Measurements from ENCODE around the gene USP24. TPM values are rescaled to one million over a fixed set of nuclear protein-coding genes. Genes with fewer than 3 reads are reported as not detected.
"Not testable (repeated sequence)": the region's sequence is repeated elsewhere in the genome, so short reads cannot be mapped to it uniquely, and the experiment has no call there.

USP24 gene
- total RNA-seq, 1 experiment from 2014 or later = 35.3 TPM

DNA sequence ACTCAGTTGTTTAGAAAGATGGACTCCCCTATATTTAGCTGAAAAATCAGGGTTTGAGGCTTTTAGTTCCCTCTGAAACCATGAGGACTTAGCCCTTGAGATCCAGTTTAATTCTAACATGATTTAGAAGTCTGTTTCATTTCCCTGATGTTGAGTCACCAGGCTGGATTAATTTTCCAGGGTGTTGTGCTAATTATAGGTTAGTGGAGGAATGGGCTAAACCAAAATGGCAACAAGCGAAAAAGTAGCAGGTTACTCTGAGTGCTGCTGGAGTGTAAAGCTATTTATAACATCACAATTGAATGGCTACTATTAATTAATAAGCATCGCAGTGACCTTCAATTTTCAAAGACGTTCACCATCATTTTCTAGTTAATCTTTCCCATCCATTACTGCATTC, 15.5 kb upstream of the USP24 start:
- H3K79me1 ChIP-seq (ENCODE audit: insufficient read depth, low read depth, low read length, poor library complexity, severe bottlenecking) = no peaks in the 10 kb centered on the region
- H3K27ac ChIP-seq (ENCODE audit: insufficient read length, low read depth, low read length) = no peak overlapping the region
- H3K27me3 ChIP-seq (ENCODE audit: insufficient read depth, low read length) = no peaks in the 10 kb centered on the region; the same call in 1 of the 2 replicates
- no peaks in the 10 kb centered on the region for H3K4me1 ChIP-seq (ENCODE audit: insufficient read depth, low read length)
- no peak overlapping the region for H3K14ac ChIP-seq (ENCODE audit: insufficient read depth, low read length)
- WGBS (ENCODE audit: extremely low coverage, insufficient read length, low lambda C conversion rate) = no CpG with 5 or more reads among the region's 3 CpGs
- H2BK120ac ChIP-seq (ENCODE audit: low read depth, low read length, poor library complexity, severe bottlenecking) = no peak overlapping the region
- H2AFZ ChIP-seq (ENCODE audit: low read length) = no peak overlapping the region
- H3K4me1 Mint-ChIP-seq = peaks cover 11% of the 10 kb centered on the region in 2 experiments
- no peaks in the 10 kb centered on the region for H3K9me3 ChIP-seq (ENCODE audit: control insufficient read depth, low read depth, low read length)
- H3K27me3 Mint-ChIP-seq (ENCODE audit: low read depth) = peaks cover 2% of the 10 kb centered on the region
- no peak for DNase-seq
- H3K23me2 ChIP-seq (ENCODE audit: insufficient read length, low read depth, low read length, poor library complexity, severe bottlenecking) = no peaks in the 10 kb centered on the region
- no peak overlapping the region for H3K27ac Mint-ChIP-seq
- H3K4me2 ChIP-seq (ENCODE audit: insufficient read depth, insufficient read length, low read length) = no peak overlapping the region
- no peak overlapping the region for H2BK5ac ChIP-seq (ENCODE audit: insufficient read length, low read length)
- no peak overlapping the region for H3K4ac ChIP-seq (ENCODE audit: low read depth, low read length)
- TF ChIP-seq, protein P1, sequence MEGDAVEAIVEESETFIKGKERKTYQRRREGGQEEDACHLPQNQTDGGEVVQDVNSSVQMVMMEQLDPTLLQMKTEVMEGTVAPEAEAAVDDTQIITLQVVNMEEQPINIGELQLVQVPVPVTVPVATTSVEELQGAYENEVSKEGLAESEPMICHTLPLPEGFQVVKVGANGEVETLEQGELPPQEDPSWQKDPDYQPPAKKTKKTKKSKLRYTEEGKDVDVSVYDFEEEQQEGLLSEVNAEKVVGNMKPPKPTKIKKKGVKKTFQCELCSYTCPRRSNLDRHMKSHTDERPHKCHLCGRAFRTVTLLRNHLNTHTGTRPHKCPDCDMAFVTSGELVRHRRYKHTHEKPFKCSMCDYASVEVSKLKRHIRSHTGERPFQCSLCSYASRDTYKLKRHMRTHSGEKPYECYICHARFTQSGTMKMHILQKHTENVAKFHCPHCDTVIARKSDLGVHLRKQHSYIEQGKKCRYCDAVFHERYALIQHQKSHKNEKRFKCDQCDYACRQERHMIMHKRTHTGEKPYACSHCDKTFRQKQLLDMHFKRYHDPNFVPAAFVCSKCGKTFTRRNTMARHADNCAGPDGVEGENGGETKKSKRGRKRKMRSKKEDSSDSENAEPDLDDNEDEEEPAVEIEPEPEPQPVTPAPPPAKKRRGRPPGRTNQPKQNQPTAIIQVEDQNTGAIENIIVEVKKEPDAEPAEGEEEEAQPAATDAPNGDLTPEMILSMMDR (conservative IDR thresholded peaks at IDR 0.05) = no peak
- no peak overlapping the region for H4K5ac ChIP-seq (ENCODE audit: insufficient read length, low read depth, low read length)
- no peak overlapping the region for H4K8ac ChIP-seq (replicated peaks; ENCODE audit: insufficient read length, low read depth, low read length)
- no peak overlapping the region for H3K23ac ChIP-seq (ENCODE audit: insufficient read length, low read depth, low read length)
- peaks cover 1 to 7% (median 5%) of the 10 kb centered on the region in 3 experiments; a peak in 5 of 7 replicates for H3K36me3 Mint-ChIP-seq (ENCODE audit: insufficient read depth in 1 of 3, low read depth in 3 of 3)
- no peak overlapping the region for H3K4me3 Mint-ChIP-seq
- H3K79me2 ChIP-seq (ENCODE audit: insufficient read depth, low read length) = no peaks in the 10 kb centered on the region
- no peaks in the 10 kb centered on the region for H4K20me1 ChIP-seq (ENCODE audit: control insufficient read depth, insufficient read depth, insufficient read length)
- H3T11ph ChIP-seq (ENCODE audit: low read length) = no peak overlapping the region
- no peak overlapping the region for H2BK20ac ChIP-seq (ENCODE audit: low read depth, low read length, poor library complexity, severe bottlenecking)
- H3K9ac ChIP-seq (ENCODE audit: extremely low read depth, insufficient read length, low read length) = no peak overlapping the region
- H3K18ac ChIP-seq (ENCODE audit: insufficient read length, low read depth, low read length) = no peak overlapping the region
- H2BK15ac ChIP-seq (ENCODE audit: low read depth, low read length) = no peak overlapping the region
- no peak overlapping the region for H2AK5ac ChIP-seq (ENCODE audit: insufficient read length, low read length)
- no peak overlapping the region for H4K91ac ChIP-seq (ENCODE audit: insufficient read length, low read depth, low read length)
- H3K9me3 Mint-ChIP-seq = peaks cover 6 to 7% of the 10 kb centered on the region in 2 experiments; a peak in 4 of 5 replicates
- no peak overlapping the region for H3K56ac ChIP-seq (ENCODE audit: insufficient read length, low read depth, low read length)
- H2BK12ac ChIP-seq (ENCODE audit: insufficient read length, low read depth, low read length) = no peak overlapping the region

DNA sequence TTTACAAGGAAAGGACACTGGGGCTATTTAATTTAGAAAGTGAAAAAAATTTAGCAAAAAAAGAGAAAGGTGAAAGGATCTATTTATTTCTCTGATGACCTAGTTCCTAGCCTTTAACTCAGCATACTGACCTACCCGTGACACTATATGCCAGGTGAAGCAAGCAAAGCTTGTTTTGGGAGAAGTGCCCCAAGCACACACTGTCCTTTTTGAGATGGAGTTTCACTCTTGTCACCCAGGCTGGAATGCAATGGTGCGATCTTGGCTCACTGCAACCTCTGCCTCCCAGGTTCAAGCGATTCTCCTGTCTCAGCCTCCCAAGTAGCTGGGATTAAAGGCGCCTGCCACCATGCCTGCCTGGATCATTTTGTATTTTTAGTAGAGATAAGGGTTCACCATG, 14.6 kb upstream of the USP24 start:
- not testable (repeated sequence) for H3K27ac ChIP-seq (ENCODE audit: insufficient read length, low read depth, low read length); H2AFZ ChIP-seq (ENCODE audit: low read length); H3K79me1 ChIP-seq (ENCODE audit: insufficient read depth, low read depth, low read length, poor library complexity, severe bottlenecking); H3T11ph ChIP-seq (ENCODE audit: low read length); H3K9me3 ChIP-seq (ENCODE audit: control insufficient read depth, low read depth, low read length); H3K23ac ChIP-seq (ENCODE audit: insufficient read length, low read depth, low read length); H3K18ac ChIP-seq (ENCODE audit: insufficient read length, low read depth, low read length); H3K79me2 ChIP-seq (ENCODE audit: insufficient read depth, low read length); H3K27me3 ChIP-seq (ENCODE audit: insufficient read depth, low read length); H3K56ac ChIP-seq (ENCODE audit: insufficient read length, low read depth, low read length); H3K27me3 Mint-ChIP-seq (ENCODE audit: low read depth); H3K4me3 Mint-ChIP-seq; H4K8ac ChIP-seq (replicated peaks; ENCODE audit: insufficient read length, low read depth, low read length); H3K36me3 Mint-ChIP-seq (ENCODE audit: insufficient read depth in 1 of 3, low read depth in 3 of 3); H3K9me3 Mint-ChIP-seq; H3K23me2 ChIP-seq (ENCODE audit: insufficient read length, low read depth, low read length, poor library complexity, severe bottlenecking); H4K5ac ChIP-seq (ENCODE audit: insufficient read length, low read depth, low read length); H4K91ac ChIP-seq (ENCODE audit: insufficient read length, low read depth, low read length); DNase-seq; H2BK120ac ChIP-seq (ENCODE audit: low read depth, low read length, poor library complexity, severe bottlenecking); H2BK15ac ChIP-seq (ENCODE audit: low read depth, low read length); H3K4ac ChIP-seq (ENCODE audit: low read depth, low read length); H2BK5ac ChIP-seq (ENCODE audit: insufficient read length, low read length); H2BK12ac ChIP-seq (ENCODE audit: insufficient read length, low read depth, low read length); H2AK5ac ChIP-seq (ENCODE audit: insufficient read length, low read length); H3K14ac ChIP-seq (ENCODE audit: insufficient read depth, low read length); H3K4me1 ChIP-seq (ENCODE audit: insufficient read depth, low read length); H3K4me2 ChIP-seq (ENCODE audit: insufficient read depth, insufficient read length, low read length); H3K27ac Mint-ChIP-seq; H2BK20ac ChIP-seq (ENCODE audit: low read depth, low read length, poor library complexity, severe bottlenecking); H3K9ac ChIP-seq (ENCODE audit: extremely low read depth, insufficient read length, low read length); H4K20me1 ChIP-seq (ENCODE audit: control insufficient read depth, insufficient read depth, insufficient read length)
- peaks cover 17 to 19% of the 10 kb centered on the region in 2 experiments for H3K4me1 Mint-ChIP-seq
- no CpG with 5 or more reads among the region's 4 CpGs for WGBS (ENCODE audit: extremely low coverage, insufficient read length, low lambda C conversion rate)

Measured in H9 (cell line).